GM21723 (cell line): ENCODE results near the gene CDC34.
A peak's percentile ranks its signal among the peaks of the same experiment; 100 is the strongest.
"Not testable (repeated sequence)": the region's sequence is repeated elsewhere in the genome, so short reads cannot be mapped to it uniquely, and the experiment has no call there.

ENCODE experiments used
- ATAC-seq: cut with Tn5 transposase; IDR thresholded peaks from one replicate; pipeline ENCODE4 v1.9.1; 2021; ENCODE audit warnings: mild to moderate bottlenecking, moderate library complexity; ENCODE audit not compliant: unreplicated experiment

The CDC34 gene

GRCh38 chr19:572140-572742 is 40.7 kb downstream of the CDC34 start, which contains the start of gene BSG:
TSS of gene BSG (plus strand) at chr19:572596. CDS start at chr19:572635, 39 bp downstream.
- ATAC-seq = peak; percentile 63

- ATAC-seq = peak; percentile 21
Measured at GRCh38 chr19:572743-573518, 41.4 kb downstream of the CDC34 start.

GRCh38 chr19:573519-573825 is 41.9 kb downstream of the CDC34 start:
- ATAC-seq = no peak

DNA sequence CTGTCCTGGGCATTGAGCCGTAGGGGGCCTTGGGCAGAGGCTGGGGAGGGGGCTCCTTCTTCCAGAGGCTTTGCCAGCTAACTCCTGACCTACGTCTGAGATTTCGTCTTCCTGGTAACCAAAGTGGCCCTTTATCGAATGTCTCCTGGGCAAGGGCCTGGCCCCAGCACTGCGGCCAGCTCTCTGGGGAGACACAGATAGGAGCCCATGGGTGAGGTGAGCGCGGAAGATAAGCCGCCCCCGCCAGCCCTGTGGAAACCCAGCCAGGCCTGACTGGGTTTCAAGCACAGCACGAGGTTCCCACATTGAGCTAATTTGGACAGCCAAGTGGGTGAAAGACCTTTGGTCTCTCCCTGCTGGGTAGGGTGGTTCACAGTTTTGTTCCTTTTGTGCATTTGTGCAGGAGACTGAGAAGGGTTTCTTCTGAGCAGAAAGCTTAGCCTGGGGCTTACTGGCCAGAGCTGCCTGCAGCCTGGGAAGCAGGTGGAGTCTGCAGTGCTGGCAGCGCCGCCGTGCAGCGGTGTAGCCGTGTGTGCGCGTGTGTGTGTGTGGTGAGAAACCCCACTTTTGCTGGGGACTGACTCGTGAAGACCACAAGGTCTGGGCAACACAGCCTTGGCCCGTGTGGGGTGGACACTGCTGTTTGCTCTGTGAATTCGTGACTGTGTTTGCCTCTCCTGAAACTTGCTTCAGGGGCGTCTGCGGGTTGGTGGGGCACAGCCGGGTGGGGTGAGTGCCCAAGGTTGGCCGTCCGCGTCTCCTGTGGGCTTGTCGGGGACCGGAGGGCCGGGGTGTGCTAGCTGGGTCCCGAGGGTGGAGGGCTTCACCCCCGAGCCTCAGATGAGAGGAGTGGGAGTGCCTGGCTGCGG is 43.3 kb downstream of the CDC34 start:
- ATAC-seq = no peak

DNA sequence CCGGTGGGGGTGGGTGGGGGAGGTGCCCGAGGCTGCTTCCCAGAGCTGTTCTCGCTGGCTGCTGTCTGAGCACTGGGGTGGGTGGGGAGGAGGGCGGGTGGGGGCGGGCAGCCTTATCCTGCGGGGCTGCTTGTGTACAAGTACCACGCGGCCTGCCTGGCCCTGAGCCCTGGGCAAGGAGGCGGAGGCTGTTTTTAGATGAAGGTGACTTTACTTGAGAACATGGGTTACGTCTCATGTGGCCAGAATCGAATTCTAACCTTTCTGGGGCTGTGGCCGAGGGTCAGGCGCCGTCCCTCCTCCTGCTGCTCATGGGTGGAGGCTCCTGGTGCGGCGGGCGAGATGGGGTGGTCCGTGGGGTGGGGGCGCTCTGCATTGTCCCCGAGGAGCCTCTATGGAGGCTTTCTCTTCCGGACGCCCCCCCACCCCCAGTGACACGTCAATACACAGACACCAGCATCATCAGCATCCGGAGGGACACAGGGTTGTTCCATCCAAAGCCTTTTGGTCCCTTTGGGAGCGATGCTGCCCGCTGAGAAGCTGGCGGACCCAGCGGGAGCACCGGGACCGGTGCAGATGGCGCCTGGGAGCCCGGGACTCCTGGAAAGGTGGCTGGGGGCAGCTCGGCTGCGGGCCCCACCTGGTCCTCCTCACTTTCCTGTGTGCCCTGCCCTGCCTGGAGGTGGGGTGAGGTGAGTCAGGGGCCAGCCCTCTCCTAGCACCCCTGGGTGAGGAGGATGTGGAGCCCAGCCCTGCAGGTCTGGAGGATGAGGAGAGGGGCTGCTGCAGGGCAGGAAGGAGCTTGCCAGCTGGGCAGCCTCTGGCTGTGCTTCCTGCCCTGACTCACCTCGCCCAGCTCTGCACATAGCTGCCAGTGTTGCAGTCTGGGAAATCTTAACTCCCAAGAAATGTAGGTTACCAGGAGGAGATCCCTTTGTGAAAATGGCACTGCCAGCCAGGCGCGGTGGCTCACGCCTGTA is 44.3 kb downstream of the CDC34 start:
- no peak for ATAC-seq

DNA sequence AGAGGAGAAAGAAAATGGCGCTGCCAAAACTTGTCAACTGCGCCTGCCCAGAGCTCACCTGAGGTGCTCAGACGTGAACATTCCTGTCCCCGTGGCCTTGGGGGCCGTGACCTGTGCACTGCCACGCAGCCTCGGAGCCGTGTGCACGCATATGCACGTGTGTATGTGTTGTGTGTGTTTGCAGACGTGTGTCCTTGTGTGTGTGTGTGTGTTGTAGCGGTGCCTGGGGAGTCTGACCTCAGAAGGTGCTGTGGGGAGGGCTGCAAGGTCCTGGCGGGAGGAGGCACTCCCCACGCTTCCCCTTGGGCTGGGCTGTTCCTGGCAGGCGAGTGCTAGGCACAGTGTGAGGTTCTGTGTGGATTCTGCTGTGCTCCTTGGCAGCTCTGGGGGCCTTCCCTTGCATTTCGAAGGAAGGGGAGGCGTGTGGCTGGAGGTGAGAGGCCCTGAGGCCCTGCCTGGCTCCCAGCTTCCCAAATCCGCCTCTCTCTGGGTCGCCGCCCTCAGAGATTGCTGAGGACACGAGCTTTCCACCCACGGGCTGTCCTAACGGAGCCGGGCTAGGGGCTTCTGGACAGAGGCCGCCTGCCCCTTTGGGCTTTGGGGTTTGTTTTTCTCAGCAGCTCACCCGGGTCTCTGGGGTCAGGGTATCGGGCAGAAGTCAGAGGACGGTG is 45.3 kb downstream of the CDC34 start:
- ATAC-seq = no peak

DNA sequence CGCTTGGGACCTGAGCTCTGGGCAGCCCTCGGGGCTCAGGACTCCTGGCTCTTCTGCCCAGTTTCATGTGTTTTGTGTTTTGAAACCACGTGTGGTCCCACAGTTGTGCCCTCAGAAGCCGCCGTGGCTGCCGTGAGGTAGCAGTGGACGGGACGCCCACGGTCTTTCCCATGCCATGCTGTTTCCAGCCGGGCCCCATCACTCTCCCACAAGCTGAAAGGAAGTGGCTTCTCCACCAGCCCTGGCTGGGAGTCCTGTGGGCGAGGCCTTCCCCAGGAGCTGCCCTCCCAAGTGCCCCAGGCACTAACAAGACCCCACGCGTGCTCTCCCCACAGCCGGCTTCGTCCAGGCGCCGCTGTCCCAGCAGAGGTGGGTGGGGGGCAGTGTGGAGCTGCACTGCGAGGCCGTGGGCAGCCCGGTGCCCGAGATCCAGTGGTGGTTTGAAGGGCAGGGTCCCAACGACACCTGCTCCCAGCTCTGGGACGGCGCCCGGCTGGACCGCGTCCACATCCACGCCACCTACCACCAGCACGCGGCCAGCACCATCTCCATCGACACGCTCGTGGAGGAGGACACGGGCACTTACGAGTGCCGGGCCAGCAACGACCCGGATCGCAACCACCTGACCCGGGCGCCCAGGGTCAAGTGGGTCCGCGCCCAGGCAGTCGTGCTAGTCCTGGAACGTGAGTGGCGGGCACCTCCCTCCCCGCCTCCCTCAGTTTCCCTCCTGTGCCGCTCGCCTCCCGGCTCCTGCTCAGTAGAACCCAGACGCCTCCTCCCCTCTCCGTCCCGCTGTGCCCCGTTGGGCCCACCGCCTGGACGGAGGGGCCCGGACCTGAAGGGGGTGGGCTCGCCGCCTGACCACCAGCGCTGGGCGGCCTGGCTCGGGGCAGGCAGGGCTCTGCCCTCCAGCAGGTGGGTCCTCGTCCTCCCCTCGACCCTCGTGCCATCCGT is 46.2 kb downstream of the CDC34 start:
- no peak for ATAC-seq

DNA sequence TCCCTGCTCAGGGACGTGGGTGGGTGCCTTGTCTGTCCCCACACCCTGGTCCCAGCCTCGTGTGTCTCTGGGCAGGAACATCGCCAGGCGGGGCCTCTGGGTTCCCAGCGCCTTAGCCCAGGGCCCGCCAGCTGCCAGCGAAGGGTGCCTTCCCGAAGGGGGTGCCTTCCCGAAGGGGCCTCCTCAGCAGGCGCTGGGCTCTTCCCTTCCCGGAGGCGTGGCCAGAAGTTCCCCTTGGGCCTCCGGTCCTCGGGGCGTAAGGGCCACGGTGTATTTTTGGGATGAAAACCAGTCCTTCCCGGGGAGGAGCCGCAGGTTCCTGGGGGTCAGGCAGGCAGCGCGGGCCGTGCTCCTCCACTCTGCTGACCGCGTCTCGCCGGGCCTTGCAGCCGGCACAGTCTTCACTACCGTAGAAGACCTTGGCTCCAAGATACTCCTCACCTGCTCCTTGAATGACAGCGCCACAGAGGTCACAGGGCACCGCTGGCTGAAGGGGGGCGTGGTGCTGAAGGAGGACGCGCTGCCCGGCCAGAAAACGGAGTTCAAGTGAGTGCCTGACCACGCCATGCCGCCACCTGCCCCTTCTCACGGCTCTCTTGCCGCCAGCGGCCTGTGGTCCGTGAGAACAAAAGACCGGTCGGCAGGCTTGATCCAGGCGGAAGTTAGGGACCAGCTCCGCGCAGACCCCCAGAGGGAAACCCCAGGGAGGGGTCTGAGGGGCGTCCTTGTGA is 47.7 kb downstream of the CDC34 start:
- no peak for ATAC-seq

DNA sequence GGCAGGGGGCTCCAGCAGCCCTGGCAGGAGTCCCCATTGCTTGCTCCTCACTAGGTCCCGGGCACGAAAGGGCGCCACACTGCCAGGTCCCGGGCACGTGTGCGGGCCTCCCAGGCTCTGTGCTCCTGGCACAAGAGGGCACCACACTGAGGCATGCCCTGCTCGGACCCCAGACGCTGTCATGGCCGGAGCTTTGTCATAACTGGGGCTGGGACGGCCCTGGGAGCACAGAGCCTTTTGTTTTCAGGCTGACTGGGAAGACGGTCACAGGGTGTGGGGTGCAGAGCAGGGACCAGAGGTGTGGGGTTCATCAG is 48.2 kb downstream of the CDC34 start:
- ATAC-seq = no peak

GRCh38 chr19:580274-580835 is 48.8 kb downstream of the CDC34 start:
- no peak for ATAC-seq

- ATAC-seq = no peak
Measured at GRCh38 chr19:581399-582111, 50.0 kb downstream of the CDC34 start.

DNA sequence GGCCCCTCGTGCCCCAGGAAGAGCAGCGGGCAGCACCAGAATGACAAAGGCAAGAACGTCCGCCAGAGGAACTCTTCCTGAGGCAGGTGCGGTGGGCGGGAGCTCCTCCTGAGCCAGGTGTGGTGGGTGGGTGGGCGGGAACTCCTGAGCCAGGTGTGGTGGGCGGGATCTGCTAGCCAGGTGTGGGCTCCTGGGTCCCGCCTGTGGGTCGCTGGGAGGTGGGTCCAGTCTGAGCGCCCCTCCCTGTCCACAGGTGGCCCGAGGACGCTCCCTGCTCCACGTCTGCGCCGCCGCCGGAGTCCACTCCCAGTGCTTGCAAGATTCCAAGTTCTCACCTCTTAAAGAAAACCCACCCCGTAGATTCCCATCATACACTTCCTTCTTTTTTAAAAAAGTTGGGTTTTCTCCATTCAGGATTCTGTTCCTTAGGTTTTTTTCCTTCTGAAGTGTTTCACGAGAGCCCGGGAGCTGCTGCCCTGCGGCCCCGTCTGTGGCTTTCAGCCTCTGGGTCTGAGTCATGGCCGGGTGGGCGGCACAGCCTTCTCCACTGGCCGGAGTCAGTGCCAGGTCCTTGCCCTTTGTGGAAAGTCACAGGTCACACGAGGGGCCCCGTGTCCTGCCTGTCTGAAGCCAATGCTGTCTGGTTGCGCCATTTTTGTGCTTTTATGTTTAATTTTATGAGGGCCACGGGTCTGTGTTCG is 51.1 kb downstream of the CDC34 start:
- ATAC-seq = no peak

DNA sequence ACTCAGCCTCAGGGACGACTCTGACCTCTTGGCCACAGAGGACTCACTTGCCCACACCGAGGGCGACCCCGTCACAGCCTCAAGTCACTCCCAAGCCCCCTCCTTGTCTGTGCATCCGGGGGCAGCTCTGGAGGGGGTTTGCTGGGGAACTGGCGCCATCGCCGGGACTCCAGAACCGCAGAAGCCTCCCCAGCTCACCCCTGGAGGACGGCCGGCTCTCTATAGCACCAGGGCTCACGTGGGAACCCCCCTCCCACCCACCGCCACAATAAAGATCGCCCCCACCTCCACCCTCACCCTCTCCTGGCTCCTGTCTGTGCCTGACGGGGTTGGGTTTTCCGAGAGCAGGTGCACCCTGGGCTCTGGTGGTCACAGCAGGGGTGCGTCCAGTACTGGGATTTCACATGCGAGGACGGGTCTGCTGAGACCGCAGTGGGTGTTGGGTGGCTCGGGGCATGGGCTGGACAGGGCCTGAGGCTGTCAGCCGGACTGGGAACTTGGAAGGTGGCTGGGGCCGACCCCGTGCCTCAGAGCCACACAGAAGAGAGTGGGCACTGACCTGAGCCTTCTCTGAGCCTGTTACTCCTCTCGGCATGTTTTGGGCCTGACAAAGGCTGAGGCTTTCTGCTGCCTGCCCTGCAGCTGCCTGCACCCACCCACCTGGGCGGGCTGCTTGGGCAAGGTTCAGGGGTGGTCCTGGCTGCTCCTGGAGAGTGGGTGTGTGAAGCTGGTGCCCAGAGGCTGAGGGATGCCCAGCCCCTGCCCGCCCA is 51.8 kb downstream of the CDC34 start:
- ATAC-seq = no peak

GRCh38 chr19:583968-584239 is 52.3 kb downstream of the CDC34 start:
- no peak for ATAC-seq

- ATAC-seq = no peak
Measured at GRCh38 chr19:584240-585001, 52.9 kb downstream of the CDC34 start.

GRCh38 chr19:585146-585545 is 53.6 kb downstream of the CDC34 start:
- not testable (repeated sequence) for ATAC-seq
